Measurements from ENCODE around the gene CD99.
"Not testable (repeated sequence)": the region's sequence is repeated elsewhere in the genome, so short reads cannot be mapped to it uniquely, and the experiment has no call there.

Gene CD99

GRCh38 chrX:2780472-2781225 lies 89.6 kb downstream of the CD99 start:
- DNase-seq: not testable (repeated sequence)

DNA sequence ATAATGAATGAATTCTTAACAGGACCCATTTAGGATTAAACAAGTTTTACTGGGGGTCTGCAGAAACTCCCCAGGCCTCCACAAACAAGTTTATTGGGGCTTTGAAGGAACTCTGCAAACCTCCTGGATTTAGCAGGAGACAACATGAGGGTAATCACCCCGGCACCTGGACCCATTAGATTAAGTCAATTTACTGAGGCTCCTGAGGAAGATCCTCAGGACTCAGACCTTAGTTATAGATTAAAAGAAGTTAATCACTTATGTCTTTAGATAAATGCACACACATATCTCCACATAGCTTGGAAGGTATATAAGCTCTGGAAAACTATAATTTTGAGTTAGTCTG lies 90.1 kb downstream of the CD99 start:
- DNase-seq: no peak

DNA sequence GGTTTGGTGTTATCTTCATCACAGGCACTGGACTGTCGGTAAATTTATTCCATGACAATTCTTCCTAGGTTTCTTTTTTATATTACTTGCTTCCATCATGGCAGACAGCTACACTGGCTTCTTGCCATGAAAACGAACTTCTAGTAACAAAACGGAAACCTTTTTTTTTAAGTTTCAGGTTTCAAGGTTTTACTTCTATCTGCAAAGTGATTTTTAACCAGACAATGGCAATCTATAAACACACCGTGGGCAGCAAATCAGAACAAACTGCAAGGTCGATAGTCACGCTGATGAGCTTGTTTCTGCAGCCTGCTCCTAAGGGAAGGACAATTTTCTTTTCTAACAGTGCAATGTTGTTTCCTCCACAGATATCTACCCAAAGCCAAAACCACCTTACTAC lies 90.6 kb downstream of the CD99 start:
- DNase-seq: no peak

- DNase-seq: no peak
Observed at GRCh38 chrX:2782171-2782570, 91.1 kb downstream of the CD99 start.

- no peak for DNase-seq
Observed at GRCh38 chrX:2782778-2783177, 91.7 kb downstream of the CD99 start.

GRCh38 chrX:2784026-2784425 lies 92.9 kb downstream of the CD99 start:
- DNase-seq: no peak

GRCh38 chrX:2785538-2785937 lies 94.4 kb downstream of the CD99 start:
- DNase-seq: no peak

- no peak for DNase-seq
Observed at GRCh38 chrX:2788980-2789379, 97.9 kb downstream of the CD99 start.

GRCh38 chrX:2789569-2789968 lies 98.5 kb downstream of the CD99 start:
- DNase-seq: no peak

Data from activated CD8-positive, alpha-beta memory T cell treated with anti-CD3 and anti-CD28 coated beads, Interleukin-2, amount 50 U/mL, for 48 hours (primary cell).